Liver (tissue), 9 donors: Measurements from ENCODE around the gene PRKN. TPM values are rescaled to one million over a fixed set of nuclear protein-coding genes. Genes with fewer than 3 reads are reported as not detected.

Source experiments
- DNase-seq: peaks from one replicate; pipeline ENCODE4 v3.0.0-alpha.2; 2017; ENCODE audit warnings: low spot score
- H3K27ac ChIP-seq, 2 donors: one replicate each; pipeline ENCODE4 v1.7.0; 2013; ENCODE audit warnings: inconsistent platforms in 2 of 2, low read length in 2 of 2, control low read depth in 1 of 2, low read depth in 1 of 2, mild to moderate bottlenecking in 1 of 2
- H3K27me3 ChIP-seq, 4 donors: one replicate each; pipeline versions ENCODE4 v1.6.1 to v1.7.0; 2013; ENCODE audit warnings: low read length in 3 of 4, inconsistent platforms in 1 of 4, mild to moderate bottlenecking in 1 of 4, moderate library complexity in 1 of 4; ENCODE audit not compliant: control insufficient read depth in 4 of 4, insufficient read depth in 4 of 4
- H3K36me3 ChIP-seq, 4 donors: one replicate each; pipeline versions ENCODE4 v1.6.1 to v1.7.0; 2013; ENCODE audit warnings: low read length in 3 of 4, mild to moderate bottlenecking in 3 of 4, low read depth in 1 of 4, moderate library complexity in 1 of 4; ENCODE audit not compliant: control insufficient read depth in 4 of 4, insufficient read depth in 3 of 4
- H3K4me1 ChIP-seq, 4 donors: one replicate each; pipeline versions ENCODE4 v1.6.1 to v1.7.0; 2013; ENCODE audit warnings: low read length in 3 of 4, mild to moderate bottlenecking in 3 of 4, moderate library complexity in 1 of 4; ENCODE audit not compliant: control insufficient read depth in 4 of 4, insufficient read depth in 4 of 4
- H3K4me3 ChIP-seq, 3 donors: one replicate each; pipeline versions ENCODE4 v1.6.1 to v1.7.0; 2013; ENCODE audit warnings: low read length in 3 of 3, control low read depth in 1 of 3, low read depth in 1 of 3, mild to moderate bottlenecking in 1 of 3
- H3K9ac ChIP-seq, 2 donors: one replicate each; pipeline ENCODE4 v1.7.0; 2013; ENCODE audit warnings: low read length in 2 of 2, mild to moderate bottlenecking in 2 of 2, moderate library complexity in 2 of 2, control low read depth in 1 of 2, low read depth in 1 of 2
- H3K9me3 ChIP-seq, 4 donors: one replicate each; pipeline versions ENCODE4 v1.6.1 to v1.7.0; 2013; ENCODE audit warnings: low read length in 3 of 4; ENCODE audit not compliant: control insufficient read depth in 4 of 4
- ATF3 ChIP-seq: IDR thresholded peaks from 2 replicates; pipeline ENCODE4 v1.6.1; 2016; ENCODE audit warnings: antibody characterized with exemption
- EGR1 ChIP-seq, 2 donors: IDR thresholded peaks; 2 replicates each; pipeline ENCODE4 v1.6.1; 2016 to 2018; ENCODE audit warnings: antibody characterized with exemption in 2 of 2, low read depth in 2 of 2
- FOXA1 ChIP-seq: IDR thresholded peaks from 2 replicates; pipeline ENCODE4 v1.6.1; 2016; ENCODE audit warnings: antibody characterized with exemption
- FOXA2 ChIP-seq: IDR thresholded peaks from 2 replicates; pipeline ENCODE4 v1.6.1; 2016; ENCODE audit warnings: antibody characterized with exemption
- GABPA ChIP-seq, 2 donors: IDR thresholded peaks in 1 of 2; conservative IDR thresholded peaks in 1 of 2; 2 replicates each; pipeline ENCODE4 v1.6.1; 2016; ENCODE audit warnings: antibody characterized with exemption in 2 of 2, mild to moderate bottlenecking in 1 of 2, moderate library complexity in 1 of 2
- HNF4A ChIP-seq, 2 donors: conservative IDR thresholded peaks; 2 replicates each; pipeline ENCODE4 v1.6.1; 2016; ENCODE audit warnings: antibody characterized with exemption in 2 of 2, mild to moderate bottlenecking in 2 of 2
- HNF4G ChIP-seq: IDR thresholded peaks from 2 replicates; pipeline ENCODE4 v1.6.1; 2016; ENCODE audit warnings: antibody characterized with exemption
- JUND ChIP-seq, 2 donors: IDR thresholded peaks; 2 replicates each; pipeline ENCODE4 v1.6.1; 2016; ENCODE audit warnings: antibody characterized with exemption in 2 of 2
- NR2F2 ChIP-seq: IDR thresholded peaks from 2 replicates; pipeline ENCODE4 v1.6.1; 2016; ENCODE audit warnings: antibody characterized with exemption
- RAD21 ChIP-seq, 2 donors: IDR thresholded peaks; 2 replicates each; pipeline ENCODE4 v1.6.1; 2016; ENCODE audit warnings: antibody characterized with exemption in 2 of 2, mild to moderate bottlenecking in 2 of 2
- REST ChIP-seq: IDR thresholded peaks from 2 replicates; pipeline ENCODE4 v1.6.1; 2016; ENCODE audit warnings: antibody characterized with exemption, mild to moderate bottlenecking
- RXRA ChIP-seq, 2 donors: IDR thresholded peaks; 2 replicates each; pipeline ENCODE4 v1.6.1; 2017 to 2018; ENCODE audit warnings: antibody characterized with exemption in 2 of 2, mild to moderate bottlenecking in 1 of 2
- SP1 ChIP-seq: IDR thresholded peaks from 2 replicates; pipeline ENCODE4 v1.6.1; 2018; ENCODE audit warnings: antibody characterized with exemption, mild to moderate bottlenecking
- TAF1 ChIP-seq: conservative IDR thresholded peaks from 2 replicates; pipeline ENCODE4 v1.6.1; 2016; ENCODE audit warnings: antibody characterized with exemption, mild to moderate bottlenecking
- YY1 ChIP-seq: IDR thresholded peaks from 2 replicates; pipeline ENCODE4 v1.6.1; 2016; ENCODE audit warnings: antibody characterized with exemption, mild to moderate bottlenecking
- WGBS: extraction: QIAGEN DNeasy Blood & Tissue Kit; methylation state at CpG from one replicate; pipeline ENCODE4 v1.1.7; 2013; 5-methylcytosine and 5-hydroxymethylcytosine counted together
- polyA plus RNA-seq, 2 donors: library from polyadenylated mRNA; stranded (reverse) in 1 of 2; unstranded in 1 of 2; fragments of 200-250 nt in 1 of 2; fragments of >200 nt in 1 of 2; fragmentation: Nextera tagmentation in 1 of 2; extraction: Ambion mirVana in 1 of 2; gene quantifications; one replicate each; pipeline versions ENCODE4 v1.2.1 to v1.2.3, GENCODE V29; 2013 to 2015
- total RNA-seq, 2 donors: library from RNA; depleted of rRNA; stranded (reverse); fragments of >200 nt; gene quantifications; one replicate each; pipeline ENCODE4 v1.2.3, GENCODE V29; 2014
- TF ChIP-seq, protein P1 (sequence below): IDR thresholded peaks from 2 replicates; pipeline ENCODE4 v1.6.1; 2016; ENCODE audit warnings: antibody characterized with exemption
- TF ChIP-seq, protein P2 (sequence below): fragments of 150-350 bp; IDR thresholded peaks from 2 replicates; pipeline ENCODE4 v1.5.1; 2017; ENCODE audit warnings: improper control_type of control experiment, low read depth, low read length; ENCODE audit not compliant: missing input control
- donor health status: healthy.
- donor health status: healthy.
- donor health status: healthy.
- donor health status: healthy.
- donor health status: healthy.

PRKN gene
- total and polyA plus RNA-seq, 4 donors, result 0.47 to 4.1 (median 3.2) TPM

- Histone ChIP-seq H3K4me3 (no peak overlapping the region), H3K27me3 (no peaks in the 10 kb centered on the region), H3K9ac (no peak overlapping the region), H3K4me1 (peaks cover 0 to 6% (median 3%) of the 10 kb centered on the region in 4 donors), H3K36me3 (no peaks in the 10 kb centered on the region), H3K27ac (no peak overlapping the region), H3K9me3 (peaks cover 0 to 2% (median 0%) of the 10 kb centered on the region in 4 donors)
- WGBS, result 94% methylated on average over 6 of the region's 6 CpGs
- TF ChIP-seq GABPA (IDR thresholded peaks at IDR 0.05 in 1 of 2, conservative IDR thresholded peaks at IDR 0.05 in 1 of 2) (no peak), ATF3 (no peak)
- no peak for DNase-seq
These were observed 1091.6 kb downstream of the PRKN start for GRCh38 chr6:161635975-161636374.

DNA sequence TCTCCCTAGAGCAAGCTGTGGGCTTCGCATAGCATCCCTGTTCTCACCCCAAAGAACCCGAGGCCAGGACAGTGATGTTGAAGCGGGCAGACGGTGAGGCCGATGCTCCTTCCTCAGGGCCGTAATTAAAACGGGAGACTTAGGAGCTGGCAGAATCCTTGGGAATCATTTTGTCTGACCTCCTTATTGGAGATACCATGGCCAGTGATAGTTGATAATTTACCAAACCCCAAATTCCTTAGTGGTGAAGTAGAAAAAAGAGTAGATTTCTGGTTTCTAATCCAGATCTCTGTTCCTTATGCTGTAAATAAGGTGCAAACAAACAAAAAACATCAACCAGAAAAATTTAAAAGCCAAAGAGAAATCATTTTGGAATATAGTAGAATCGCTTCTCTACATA lies 1092.7 kb downstream of the PRKN start:
- Histone ChIP-seq H3K27me3 (no peaks in the 10 kb centered on the region), H3K27ac (no peak overlapping the region), H3K4me3 (no peak overlapping the region), H3K9ac (no peak overlapping the region), H3K4me1 (peaks cover 0 to 6% (median 3%) of the 10 kb centered on the region in 4 donors), H3K36me3 (no peaks in the 10 kb centered on the region), H3K9me3 (peaks cover 0 to 2% (median 0%) of the 10 kb centered on the region in 4 donors)
- 95% methylated on average over 8 of the region's 8 CpGs for WGBS
- DNase-seq, result no peak
- TF ChIP-seq EGR1 (IDR thresholded peaks at IDR 0.05; ENCODE audit: low read depth in 2 of 2) (no peak), FOXA2 (no peak), GABPA (IDR thresholded peaks at IDR 0.05 in 1 of 2, conservative IDR thresholded peaks at IDR 0.05 in 1 of 2) (no peak), SP1 (no peak), YY1 (no peak), NR2F2 (no peak), FOXA1 (no peak), RAD21 (IDR thresholded peaks at IDR 0.05) (no peak), RXRA (IDR thresholded peaks at IDR 0.05) (no peak), TAF1 (no peak), REST (no peak), ATF3 (no peak), HNF4A (conservative IDR thresholded peaks at IDR 0.05) (no peak), JUND (IDR thresholded peaks at IDR 0.05) (no peak), HNF4G (no peak)
- TF ChIP-seq, protein P1, sequence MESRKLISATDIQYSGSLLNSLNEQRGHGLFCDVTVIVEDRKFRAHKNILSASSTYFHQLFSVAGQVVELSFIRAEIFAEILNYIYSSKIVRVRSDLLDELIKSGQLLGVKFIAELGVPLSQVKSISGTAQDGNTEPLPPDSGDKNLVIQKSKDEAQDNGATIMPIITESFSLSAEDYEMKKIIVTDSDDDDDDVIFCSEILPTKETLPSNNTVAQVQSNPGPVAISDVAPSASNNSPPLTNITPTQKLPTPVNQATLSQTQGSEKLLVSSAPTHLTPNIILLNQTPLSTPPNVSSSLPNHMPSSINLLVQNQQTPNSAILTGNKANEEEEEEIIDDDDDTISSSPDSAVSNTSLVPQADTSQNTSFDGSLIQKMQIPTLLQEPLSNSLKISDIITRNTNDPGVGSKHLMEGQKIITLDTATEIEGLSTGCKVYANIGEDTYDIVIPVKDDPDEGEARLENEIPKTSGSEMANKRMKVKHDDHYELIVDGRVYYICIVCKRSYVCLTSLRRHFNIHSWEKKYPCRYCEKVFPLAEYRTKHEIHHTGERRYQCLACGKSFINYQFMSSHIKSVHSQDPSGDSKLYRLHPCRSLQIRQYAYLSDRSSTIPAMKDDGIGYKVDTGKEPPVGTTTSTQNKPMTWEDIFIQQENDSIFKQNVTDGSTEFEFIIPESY, result no peak
- TF ChIP-seq, protein P2, sequence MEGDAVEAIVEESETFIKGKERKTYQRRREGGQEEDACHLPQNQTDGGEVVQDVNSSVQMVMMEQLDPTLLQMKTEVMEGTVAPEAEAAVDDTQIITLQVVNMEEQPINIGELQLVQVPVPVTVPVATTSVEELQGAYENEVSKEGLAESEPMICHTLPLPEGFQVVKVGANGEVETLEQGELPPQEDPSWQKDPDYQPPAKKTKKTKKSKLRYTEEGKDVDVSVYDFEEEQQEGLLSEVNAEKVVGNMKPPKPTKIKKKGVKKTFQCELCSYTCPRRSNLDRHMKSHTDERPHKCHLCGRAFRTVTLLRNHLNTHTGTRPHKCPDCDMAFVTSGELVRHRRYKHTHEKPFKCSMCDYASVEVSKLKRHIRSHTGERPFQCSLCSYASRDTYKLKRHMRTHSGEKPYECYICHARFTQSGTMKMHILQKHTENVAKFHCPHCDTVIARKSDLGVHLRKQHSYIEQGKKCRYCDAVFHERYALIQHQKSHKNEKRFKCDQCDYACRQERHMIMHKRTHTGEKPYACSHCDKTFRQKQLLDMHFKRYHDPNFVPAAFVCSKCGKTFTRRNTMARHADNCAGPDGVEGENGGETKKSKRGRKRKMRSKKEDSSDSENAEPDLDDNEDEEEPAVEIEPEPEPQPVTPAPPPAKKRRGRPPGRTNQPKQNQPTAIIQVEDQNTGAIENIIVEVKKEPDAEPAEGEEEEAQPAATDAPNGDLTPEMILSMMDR, result no peak
